Stomach smooth muscle (tissue), 2 donors: Measurements from ENCODE around the gene ZNF232.
"Not testable (repeated sequence)": the region's sequence is repeated elsewhere in the genome, so short reads cannot be mapped to it uniquely, and the experiment has no call there.

Source experiments
- H3K27ac ChIP-seq: one replicate; pipeline ENCODE4 v1.7.0; 2013; ENCODE audit warnings: mild to moderate bottlenecking, low read length, inconsistent platforms
- H3K27me3 ChIP-seq, 2 donors: one replicate each; pipeline ENCODE4 v1.7.0; 2013; ENCODE audit warnings: low read length in 2 of 2; ENCODE audit not compliant: insufficient read depth in 2 of 2, control insufficient read depth in 1 of 2
- H3K36me3 ChIP-seq, 2 donors: one replicate each; pipeline ENCODE4 v1.7.0; 2013; ENCODE audit warnings: low read length in 2 of 2; ENCODE audit not compliant: control insufficient read depth in 2 of 2, insufficient read depth in 2 of 2
- H3K4me1 ChIP-seq: one replicate; pipeline ENCODE4 v1.7.0; 2013; ENCODE audit warnings: low read length; ENCODE audit not compliant: control insufficient read depth, insufficient read depth
- H3K4me3 ChIP-seq, 2 donors: one replicate each; pipeline ENCODE4 v1.7.0; 2013; ENCODE audit warnings: low read length in 2 of 2
- H3K9ac ChIP-seq, 2 donors: one replicate each; pipeline ENCODE4 v1.7.0; 2013; ENCODE audit warnings: low read length in 2 of 2, mild to moderate bottlenecking in 1 of 2
- H3K9me3 ChIP-seq, 2 donors: one replicate each; pipeline ENCODE4 v1.7.0; 2013; ENCODE audit warnings: low read length in 2 of 2; ENCODE audit not compliant: control insufficient read depth in 2 of 2
- donor health status: healthy.
- donor health status: Pancreatic carcinoma.

ZNF232 gene

DNA sequence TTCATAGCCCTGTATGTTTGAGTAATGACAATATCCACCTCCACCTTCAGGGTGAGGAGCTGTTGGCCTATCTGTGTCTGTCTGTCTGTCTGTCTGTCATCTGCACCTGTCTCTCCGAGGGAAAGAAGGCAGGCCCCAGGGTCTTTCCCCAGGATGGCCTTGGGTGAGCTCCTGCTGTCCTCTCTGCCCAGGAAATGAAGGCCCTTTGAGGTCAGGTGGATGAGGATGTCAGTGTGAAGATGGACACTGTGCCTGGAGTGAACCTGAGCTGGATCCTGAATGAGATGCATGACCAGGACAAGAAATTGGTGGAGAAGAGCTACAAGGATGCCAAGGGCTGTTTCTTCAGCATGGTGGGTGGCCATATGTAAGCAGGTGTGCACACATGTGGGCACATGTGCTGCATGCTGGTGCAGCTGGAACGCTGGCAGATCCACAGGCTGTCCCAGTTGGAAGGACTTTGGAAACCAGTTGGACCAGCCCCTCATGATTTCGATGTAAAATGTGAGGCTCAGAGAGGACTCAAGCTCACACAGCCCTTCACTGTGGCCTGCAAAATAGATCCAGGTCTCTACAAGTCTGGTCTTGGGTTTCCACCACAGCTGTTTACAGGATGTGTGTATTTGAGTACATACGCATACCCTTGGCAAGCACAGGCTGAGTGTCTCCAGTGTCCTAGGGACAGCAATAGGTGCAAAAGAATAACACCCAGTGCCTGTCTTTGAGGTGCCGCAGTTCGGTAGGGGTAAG, 8.9 kb upstream of the ZNF232 start:
- peaks cover 12 to 28% of the 10 kb centered on the region in 2 donors for H3K27me3 ChIP-seq
- not testable (repeated sequence) for H3K36me3 ChIP-seq, H3K27ac ChIP-seq, H3K4me3 ChIP-seq, H3K9me3 ChIP-seq, H3K9ac ChIP-seq
- peaks cover 11% of the 10 kb centered on the region for H3K4me1 ChIP-seq

DNA sequence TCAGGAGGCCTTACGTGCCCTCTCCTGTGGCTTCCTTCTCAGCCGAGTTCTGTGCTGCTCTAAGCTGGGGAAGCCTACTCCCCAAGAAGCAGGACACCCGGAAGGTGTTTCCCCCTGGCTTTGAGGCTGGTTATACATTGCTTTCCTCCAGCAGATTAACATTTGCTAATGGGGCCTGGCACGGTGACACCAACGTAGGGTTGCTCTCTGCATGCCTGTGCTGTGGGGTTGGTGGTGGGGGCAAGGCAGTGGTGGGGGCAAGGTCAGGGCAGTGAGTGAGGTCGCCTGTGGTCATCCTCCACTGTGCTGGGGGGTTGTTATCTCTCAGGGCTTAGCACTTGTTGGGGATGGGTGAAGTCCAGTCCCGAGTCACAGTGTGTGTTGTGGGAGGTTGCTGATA, 8.4 kb upstream of the ZNF232 start:
- peaks cover 15 to 30% of the 10 kb centered on the region in 2 donors for H3K27me3 ChIP-seq
- H3K36me3 ChIP-seq, result no peaks in the 10 kb centered on the region
- no peaks in the 10 kb centered on the region for H3K9me3 ChIP-seq
- H3K4me3 ChIP-seq, result no peak overlapping the region
- peaks cover 11% of the 10 kb centered on the region for H3K4me1 ChIP-seq
- H3K27ac ChIP-seq, result no peak overlapping the region
- no peak overlapping the region for H3K9ac ChIP-seq

DNA sequence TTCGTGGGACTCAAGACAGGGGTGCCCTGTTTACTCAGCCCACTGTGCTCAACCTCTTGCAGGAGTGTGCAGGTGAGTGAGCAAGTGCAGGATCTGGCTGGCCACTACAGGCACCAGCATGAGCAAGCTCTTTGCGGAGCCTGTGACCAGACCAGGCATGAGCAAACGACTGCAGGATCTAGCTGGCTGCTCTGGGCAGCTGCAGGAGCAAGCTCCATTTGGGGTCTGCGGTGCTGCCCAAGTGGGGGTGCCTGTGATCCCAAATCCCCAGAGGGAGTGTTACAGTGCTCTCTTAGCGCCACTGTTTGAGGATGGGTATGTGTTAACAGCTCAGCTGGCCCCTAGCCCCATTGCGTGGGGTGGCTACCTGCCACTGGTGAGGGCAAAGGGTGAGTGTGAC, 6.5 kb upstream of the ZNF232 start:
- H3K27ac ChIP-seq, result no peak overlapping the region
- H3K4me3 ChIP-seq, result no peak overlapping the region
- peaks cover 11 to 23% of the 10 kb centered on the region in 2 donors for H3K27me3 ChIP-seq
- no peak overlapping the region for H3K9ac ChIP-seq
- H3K36me3 ChIP-seq, result peaks cover 0 to 5% of the 10 kb centered on the region in 2 donors
- H3K9me3 ChIP-seq, result no peaks in the 10 kb centered on the region
- peaks cover 8% of the 10 kb centered on the region for H3K4me1 ChIP-seq

DNA sequence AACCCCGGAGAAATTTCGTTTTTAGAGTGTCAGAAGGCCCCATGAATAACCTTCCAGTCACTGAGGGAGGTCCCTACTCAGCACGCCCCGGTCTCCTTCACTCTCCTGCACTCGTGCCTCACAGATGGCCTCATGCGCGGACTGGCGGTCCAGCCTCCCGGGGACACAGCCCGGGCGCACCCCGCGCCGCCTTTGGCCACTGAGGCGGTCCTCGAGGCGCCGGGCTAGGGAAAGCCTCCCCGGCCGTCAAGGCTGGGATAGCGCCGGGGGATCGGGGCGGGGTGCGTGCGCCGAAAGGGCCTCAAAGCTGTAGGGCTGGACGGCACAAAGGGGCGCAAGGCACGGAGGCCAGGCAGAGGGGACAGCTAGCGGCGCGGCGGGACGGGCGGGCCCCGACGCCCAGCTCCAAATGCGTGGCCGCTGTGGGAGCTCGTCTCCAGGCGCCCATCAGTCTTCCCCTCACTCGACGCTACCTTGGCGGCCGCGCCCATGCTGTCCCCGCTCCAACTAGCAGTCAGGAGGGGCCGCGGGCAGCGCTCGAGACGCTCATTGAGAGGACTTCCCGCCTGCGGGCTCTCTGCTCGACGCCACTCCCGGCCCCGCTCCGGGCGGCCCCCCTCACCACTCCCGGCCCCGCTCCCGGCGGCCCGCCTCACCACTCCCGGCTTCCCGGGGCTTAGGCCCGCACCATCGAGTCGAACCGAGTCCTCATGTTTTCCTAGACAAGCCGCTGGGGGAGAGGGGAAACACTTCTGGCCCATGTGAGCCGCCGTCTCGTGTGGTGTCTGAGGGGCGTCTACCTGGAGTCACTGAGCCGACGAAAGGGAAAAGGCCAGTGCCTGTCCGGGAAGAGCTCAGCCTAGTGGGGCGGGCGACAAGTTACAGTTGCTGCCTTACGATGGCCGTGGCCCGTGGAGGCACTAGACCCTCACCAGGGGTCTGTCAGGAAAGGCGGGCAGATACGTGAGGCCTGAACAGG, 4.3 kb upstream of the ZNF232 start, which contains the start of gene USP6:
Gene USP6 (plus strand): TSS at position 360 of the 979 bp plus-strand sequence. CDS start 14,336 bp downstream, outside the sequence.
- Histone ChIP-seq H3K9me3 (no peaks in the 10 kb centered on the region), H3K27ac (no peak within 1 kb of the TSS), H3K9ac (peak within 1 kb of the TSS in 1 of 2 donors; percentile 85), H3K36me3 (peaks cover 0 to 5% of the 10 kb centered on the region in 2 donors), H3K27me3 (peaks cover 11 to 20% of the 10 kb centered on the region in 2 donors), H3K4me3 (peak within 1 kb of the TSS in 1 of 2 donors; percentile 79), H3K4me1 (peaks cover 6% of the 10 kb centered on the region)

DNA sequence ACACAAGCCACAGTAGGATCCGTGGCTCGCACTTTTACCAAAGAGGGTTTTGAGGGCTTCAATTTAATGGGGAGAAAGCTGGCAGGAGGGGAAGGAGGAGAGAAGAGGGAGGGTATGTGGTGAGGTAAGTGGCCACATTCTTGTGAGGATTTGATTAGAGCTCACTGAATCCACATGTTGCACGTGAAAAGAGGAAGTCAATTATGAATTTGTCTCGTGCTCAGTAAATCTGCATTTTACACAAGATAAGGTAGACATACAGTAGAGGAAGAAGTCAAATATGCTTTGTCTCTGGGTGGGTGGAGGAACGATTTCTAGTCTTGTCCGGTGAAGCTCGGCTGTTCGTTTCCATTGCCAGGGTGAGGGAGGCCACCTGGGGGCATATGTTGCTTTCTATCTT, 862 bp downstream of the ZNF232 start:
- Histone ChIP-seq H3K27me3 (peaks cover 6% of the 10 kb centered on the region in 2 donors), H3K27ac (no peak overlapping the region), H3K4me3 (peak overlapping the region; percentile 95 to 96), H3K9ac (peak overlapping the region; percentile 76 to 82), H3K36me3 (peaks cover 12 to 24% of the 10 kb centered on the region in 2 donors), H3K4me1 (peaks cover 10% of the 10 kb centered on the region), H3K9me3 (no peaks in the 10 kb centered on the region)

DNA sequence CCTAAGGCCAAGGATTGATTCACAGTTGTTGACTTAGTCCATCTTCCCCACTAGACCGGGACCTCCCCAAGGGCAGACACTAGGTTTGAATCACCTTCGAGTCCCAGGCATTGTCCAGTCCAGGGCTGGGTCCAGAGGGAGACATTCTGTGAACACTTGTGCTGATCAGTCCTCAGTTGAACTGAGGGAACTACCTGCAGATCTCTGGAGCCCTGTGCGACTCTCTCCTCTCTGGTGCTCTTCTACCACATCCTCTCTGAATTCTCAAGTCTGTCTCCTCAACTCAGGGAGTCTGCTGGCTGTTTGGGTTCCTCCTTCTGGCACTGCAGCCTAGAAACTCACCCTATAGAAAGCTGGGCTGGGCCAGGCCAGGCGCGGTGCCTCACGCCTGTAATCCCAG, 10.8 kb downstream of the ZNF232 start:
- Histone ChIP-seq H3K4me3 (no peak overlapping the region), H3K9ac (no peak overlapping the region), H3K27ac (no peak overlapping the region), H3K4me1 (peaks cover 3% of the 10 kb centered on the region), H3K9me3 (peaks cover under 1 to 5% of the 10 kb centered on the region in 2 donors), H3K27me3 (no peaks in the 10 kb centered on the region), H3K36me3 (peaks cover 0 to 5% of the 10 kb centered on the region in 2 donors)

DNA sequence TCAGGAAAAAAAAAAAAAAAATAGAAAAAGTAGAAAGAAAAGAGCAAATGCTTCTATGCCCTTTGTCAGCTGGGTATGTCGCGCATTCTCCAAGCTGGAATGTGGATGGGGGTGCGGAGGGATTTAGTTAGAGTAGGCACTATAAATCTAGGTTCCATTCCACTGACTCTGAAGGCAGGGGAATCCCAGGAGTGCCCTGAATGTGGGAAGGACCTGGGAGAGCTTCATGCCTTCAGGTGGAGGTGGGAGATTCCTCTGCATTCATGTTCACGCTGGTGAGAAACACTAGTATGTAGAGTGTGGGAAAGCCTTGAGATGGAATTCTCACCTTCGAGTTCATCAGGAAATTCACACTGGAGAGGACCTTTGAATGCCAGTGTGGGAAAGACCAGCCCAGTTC, 12.4 kb downstream of the ZNF232 start:
- H3K4me3 ChIP-seq, result no peak overlapping the region
- H3K4me1 ChIP-seq, result peaks cover 3% of the 10 kb centered on the region
- H3K27me3 ChIP-seq, result no peaks in the 10 kb centered on the region
- no peak overlapping the region for H3K9ac ChIP-seq
- H3K9me3 ChIP-seq, result peaks cover 9 to 18% of the 10 kb centered on the region in 2 donors
- H3K27ac ChIP-seq, result no peak overlapping the region
- peaks cover 0 to 4% of the 10 kb centered on the region in 2 donors for H3K36me3 ChIP-seq

DNA sequence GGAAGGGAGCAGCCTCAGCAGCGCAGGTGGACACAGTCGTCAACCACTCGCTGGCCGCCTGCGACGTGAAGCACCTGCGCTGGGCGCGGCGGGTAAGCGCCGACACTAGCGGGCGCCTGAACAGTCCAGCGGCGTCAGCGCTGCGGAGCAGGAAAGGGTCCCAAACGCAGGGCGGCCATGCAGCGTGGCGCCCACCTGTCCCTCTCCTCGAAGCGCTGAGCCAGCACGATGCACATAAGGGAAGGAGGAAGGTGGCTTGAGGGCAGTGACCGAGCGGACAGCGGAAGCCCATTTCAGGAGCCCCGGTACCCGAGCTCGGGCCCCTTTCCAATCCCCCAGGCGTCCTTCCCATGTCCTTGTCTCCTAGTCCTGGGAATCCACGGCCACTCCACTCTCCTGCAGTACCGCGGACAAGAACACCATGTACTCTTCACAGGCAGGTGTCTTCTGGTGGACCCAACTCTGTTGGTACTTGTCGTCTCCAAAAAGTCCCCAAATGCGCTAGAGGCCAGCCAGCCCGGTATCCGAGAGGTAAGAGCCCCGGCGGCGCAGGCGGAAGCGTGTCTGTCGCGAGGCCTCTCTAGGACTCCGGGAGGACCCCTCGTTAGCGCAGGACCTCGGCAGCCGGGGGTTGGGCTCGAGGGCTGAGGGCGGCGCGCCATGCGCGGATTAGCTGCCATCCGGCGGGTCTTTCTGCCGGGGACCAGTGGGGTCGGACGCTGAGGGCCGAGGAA, 14.4 kb downstream of the ZNF232 start:
- Histone ChIP-seq H3K4me1 (peaks cover 3% of the 10 kb centered on the region), H3K9ac (peak overlapping the region; percentile 68 to 76), H3K36me3 (peaks cover 7 to 9% of the 10 kb centered on the region in 2 donors), H3K27me3 (no peaks in the 10 kb centered on the region), H3K9me3 (peaks cover 26 to 38% of the 10 kb centered on the region in 2 donors), H3K27ac (peak overlapping the region; percentile 55), H3K4me3 (peak overlapping the region; percentile 80 to 85)

DNA sequence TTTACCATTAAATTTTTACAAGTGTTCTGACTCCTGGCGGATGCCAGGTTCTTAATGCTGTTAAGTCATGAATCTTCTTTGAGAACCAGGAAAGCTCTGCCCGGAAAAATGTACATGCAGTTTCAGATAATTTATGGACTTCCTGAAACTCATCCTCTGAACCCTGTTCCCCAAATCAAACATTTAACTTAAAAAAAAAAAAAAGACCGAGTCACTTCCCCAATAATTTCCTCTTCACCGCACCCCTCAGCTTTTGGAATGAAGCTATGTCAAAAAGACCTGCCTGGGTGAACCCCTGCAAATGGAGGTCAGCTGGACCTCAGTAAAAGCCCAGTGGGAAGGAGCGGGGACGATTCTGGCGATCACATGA, 15.0 kb downstream of the ZNF232 start:
- Histone ChIP-seq H3K27me3 (no peaks in the 10 kb centered on the region), H3K27ac (peak overlapping the region; percentile 55), H3K36me3 (peaks cover 12 to 15% of the 10 kb centered on the region in 2 donors), H3K9me3 (peaks cover 32 to 44% of the 10 kb centered on the region in 2 donors), H3K4me3 (peak overlapping the region; percentile 80 to 85), H3K4me1 (peaks cover 3% of the 10 kb centered on the region), H3K9ac (peak overlapping the region in 1 of 2 donors; percentile 68)
